HPDE6-E6E7 (cell line): Measurements from ENCODE around the gene MSH3.

Experiments used
- DNase-seq: peaks from one replicate; pipeline ENCODE4 v3.0.0; 2011; ENCODE audit warnings: missing footprints; ENCODE audit errors: extremely low spot score

Gene MSH3

DNA sequence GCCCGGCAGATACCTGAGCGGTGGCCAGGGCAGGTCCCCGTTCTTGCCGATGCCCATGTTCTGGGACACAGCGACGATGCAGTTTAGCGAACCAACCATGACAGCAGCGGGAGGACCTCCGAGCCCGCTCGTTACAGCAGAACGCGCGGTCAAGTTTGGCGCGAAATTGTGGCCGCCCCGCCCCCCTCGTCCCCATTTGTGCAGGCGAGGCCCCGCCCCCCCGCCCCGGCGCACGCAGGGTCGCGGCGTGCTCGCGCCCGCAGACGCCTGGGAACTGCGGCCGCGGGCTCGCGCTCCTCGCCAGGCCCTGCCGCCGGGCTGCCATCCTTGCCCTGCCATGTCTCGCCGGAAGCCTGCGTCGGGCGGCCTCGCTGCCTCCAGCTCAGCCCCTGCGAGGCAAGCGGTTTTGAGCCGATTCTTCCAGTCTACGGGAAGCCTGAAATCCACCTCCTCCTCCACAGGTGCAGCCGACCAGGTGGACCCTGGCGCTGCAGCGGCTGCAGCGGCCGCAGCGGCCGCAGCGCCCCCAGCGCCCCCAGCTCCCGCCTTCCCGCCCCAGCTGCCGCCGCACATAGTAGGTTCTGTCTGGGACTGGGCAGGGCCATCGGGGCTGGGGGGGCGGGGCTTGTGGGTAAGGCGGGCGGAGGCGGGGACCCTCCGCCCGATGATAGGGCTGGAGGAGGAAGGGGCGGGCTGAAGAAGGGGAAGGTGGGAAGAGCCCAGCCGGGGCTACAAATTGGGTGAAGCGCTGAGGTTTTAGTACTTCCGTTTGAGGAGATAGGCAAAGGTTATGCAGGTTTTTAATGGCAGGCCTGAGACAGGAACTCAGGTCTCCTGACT lies at the start of gene MSH3, which contains the start of gene DHFR:
Gene MSH3 (plus strand): TSS at position 262 of the 840 bp plus-strand sequence. CDS start 76 bp downstream, at position 338.
Gene DHFR (minus strand): TSS at position 593 of the 840 bp plus-strand sequence. CDS start 494 bp downstream, at position 99.
- peak; percentile 85 for DNase-seq

DNA sequence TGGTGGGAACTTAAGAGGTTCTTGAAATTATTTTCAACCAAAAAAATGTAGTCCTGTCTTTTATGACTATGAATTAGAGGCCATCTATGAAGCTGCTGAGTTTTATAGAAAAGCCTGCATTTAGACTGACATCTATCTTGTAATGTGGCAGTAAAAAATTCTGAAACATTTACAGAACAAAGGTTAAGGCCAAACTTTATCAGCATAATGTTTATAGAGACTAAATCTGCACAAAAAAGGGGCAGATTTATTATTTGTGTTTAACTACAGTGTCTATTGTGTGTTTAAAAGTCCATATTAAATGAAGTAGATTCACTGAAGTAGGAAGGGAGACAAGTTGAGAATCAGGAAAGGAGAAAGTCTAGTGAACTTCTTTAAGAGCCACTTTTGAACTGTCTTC lies 47.1 kb upstream of the MSH3 start:
- DNase-seq, result no peak

DNA sequence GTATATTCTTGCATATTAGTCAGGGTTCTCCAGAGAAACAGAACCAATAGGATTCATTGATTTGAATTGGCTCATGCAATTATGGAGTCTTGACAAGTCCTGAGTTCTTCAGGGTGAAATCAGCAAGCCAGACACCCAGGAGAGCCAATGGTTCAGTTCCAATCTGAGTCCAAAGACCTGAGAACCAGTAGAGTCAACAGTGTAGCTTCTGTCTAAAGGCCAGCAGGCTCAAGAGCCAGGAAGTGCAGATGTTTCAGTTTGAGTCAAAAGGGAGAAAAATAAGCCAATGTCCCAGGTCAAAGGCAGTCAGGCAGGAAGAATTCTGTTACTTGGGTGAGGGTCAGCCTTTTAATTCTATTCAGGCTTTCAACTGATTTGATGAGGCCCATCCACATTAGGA lies 46.6 kb upstream of the MSH3 start:
- no peak for DNase-seq

DNA sequence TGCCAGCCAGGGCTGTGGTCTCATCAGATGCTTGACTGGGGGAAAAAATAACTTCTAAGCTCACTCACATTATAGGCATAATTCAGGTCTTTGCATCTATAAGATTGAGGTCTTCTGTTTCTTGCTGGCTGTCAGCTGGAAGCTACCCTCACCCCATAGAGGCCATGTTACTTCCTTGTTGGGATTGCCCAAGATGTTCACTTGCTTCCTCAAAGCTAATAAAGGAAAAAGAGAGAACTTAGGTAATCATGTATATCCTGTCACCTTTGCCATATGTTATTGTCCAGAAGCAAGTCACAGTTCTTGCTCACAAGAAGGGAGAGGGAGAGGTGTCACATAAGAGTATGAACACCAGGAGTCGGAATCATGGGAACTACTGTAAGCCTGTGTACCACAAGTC lies 45.7 kb upstream of the MSH3 start:
- no peak for DNase-seq

DNA sequence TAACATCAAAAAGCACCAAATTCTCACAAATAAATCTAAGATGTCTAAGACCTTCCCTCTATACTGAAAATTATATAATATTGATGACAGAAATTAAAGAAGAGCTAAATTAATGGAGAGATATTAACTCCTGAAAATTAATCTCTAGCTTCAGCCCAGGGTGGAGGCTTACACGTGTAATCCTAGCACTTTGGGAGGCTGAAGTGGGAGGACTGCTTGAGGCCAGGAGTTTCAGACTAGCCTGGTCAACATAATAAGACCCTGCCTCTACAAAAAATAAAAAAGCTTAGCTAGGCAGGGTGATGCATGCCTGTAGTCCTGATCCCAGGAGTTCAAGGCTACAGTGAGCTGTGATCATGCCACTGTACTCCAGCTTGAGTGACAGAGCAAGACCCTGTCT lies 44.8 kb upstream of the MSH3 start:
- DNase-seq, result no peak

DNA sequence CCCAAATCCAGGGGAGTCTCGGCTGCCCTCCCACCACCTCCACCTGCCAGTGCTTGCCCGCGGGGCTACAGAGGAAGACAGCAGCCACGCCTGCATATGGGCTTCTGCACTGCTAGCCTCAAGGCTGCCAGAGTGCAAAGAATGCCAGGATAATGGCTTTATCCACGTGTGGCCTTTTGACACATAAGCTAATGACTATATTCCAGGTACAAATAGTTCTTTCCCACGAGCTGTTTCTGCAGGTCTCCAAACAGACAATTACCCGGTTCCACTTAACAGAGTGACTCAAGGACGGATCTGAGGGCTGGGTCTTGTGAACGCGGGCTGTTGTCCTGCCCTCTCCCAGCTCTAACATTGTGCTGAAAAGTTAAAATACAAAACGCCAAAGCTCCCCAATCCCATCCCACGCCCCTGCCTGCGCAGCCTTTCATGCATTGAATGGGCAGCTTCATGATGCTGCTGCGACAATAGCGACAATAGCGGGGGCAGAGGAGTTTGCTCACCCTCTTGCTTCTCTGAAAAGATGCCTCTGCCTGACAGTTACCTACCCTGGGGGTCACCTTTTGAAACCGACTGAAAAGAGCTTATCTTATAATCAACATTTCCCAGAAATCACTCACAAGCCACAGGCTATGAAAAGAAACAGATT lies 39.1 kb upstream of the MSH3 start:
- DNase-seq, result no peak

DNA sequence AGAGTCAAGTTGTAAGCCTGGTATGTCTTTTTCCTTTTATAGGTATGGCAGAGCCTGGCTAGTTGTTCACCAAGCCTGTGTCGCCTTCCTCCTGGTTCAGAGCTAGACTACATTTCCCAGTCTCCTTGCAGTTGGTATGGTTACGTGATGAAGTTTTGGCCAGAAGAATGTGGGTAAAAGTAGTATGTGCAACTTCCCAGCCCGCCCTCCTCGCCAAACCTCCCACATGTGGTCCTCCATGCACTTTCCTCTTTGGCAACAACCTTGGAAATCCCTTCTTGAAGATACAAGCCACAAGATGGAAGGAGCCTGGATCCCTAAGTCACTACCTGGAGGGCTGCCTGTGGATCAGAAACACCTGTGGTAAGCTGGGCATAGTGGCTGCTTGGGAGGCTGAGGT lies 36.0 kb upstream of the MSH3 start:
- no peak for DNase-seq

DNA sequence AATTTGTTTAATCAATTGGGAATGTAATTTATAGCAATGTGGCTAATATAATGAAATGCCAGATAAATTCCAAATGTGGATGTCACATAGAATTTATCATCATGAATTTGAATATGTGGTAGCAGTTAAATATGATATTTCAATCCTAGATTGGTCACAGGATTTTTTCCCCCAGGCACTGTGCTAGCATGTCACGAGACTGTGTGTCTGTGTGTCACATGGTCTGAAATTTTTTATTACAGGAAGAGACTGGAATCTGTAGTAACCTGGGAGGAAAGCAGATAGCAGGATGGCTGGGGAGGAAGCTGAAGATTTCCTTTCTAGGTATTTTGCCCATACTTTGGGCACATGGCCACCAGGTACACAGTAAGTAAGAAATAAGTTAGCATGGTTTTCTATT lies 35.4 kb upstream of the MSH3 start:
- DNase-seq, result no peak

DNA sequence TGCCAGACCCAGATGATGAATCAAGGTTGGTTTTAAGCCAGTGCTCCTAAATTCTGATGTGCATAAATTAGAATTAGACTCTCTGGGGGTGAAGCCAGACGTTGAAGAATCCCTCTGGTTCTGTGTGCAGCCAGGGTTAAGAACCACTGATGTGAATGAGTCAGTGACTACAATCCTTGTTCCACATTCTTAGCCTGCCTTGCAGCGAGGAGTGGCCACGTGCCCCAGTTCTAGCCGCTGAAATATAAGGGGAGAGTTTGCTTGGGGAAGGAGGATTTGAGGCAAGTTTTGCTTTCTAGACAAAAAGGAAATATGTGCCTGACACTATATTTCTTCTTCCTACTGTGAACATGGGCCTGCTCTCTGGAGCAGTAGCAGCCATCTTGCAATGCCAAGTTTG lies 34.2 kb upstream of the MSH3 start:
- no peak for DNase-seq

DNA sequence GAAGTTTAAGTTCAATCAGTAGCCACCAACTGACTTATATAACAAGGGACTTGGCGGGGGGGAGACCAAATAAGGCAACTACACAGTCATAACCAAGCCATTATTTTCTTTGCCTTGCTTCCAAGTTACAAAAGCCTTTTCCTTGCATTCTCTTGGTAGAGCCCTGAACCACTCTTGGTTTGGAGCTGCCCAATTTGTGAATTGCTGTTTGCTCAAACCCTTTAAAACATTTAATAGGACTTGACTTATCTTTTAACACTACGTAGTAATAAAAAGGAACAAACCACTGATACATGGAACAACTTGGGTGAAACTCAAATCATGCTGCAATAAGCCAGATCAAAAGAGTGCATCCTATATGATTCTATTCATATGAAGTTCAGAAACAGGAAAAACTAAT lies 31.7 kb upstream of the MSH3 start:
- no peak for DNase-seq

DNA sequence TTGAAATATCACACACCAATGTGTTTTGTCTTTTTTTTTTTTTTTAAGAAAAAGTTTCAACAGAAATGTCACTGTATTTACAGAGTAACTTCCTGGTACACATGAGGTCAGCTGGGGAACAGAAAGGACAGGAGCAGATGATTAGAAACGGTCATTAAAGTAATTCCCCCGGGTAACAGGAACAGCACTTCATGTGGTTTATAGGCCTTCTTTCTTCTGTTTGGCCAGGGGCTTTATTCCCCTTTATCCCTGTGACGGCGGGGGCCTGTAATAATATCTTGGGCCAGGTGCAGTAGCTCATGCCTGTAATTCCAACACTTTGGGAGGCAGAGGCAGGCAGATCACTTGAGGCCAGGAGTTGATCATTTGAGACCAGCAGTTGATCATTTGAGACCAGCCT lies 30.5 kb upstream of the MSH3 start:
- DNase-seq, result no peak

DNA sequence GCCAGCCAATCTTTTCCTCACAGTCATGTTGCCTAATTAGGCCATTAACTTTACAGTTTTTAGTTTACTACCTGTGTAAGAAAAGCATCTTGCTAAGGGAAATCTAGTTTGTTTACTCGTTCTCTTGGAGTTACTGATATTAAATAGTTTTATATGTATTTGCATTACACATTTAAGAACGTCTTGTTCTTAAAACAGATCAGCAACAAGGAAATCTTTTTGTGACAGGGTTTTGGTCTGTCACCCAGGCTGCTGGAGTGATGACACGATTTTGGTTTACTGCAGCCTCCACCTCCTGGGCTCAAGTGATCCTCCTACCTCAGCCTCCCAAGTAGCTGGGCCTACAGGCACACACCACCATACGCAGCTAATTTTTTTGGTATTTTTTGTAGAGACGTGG lies 29.2 kb upstream of the MSH3 start:
- no peak for DNase-seq

DNA sequence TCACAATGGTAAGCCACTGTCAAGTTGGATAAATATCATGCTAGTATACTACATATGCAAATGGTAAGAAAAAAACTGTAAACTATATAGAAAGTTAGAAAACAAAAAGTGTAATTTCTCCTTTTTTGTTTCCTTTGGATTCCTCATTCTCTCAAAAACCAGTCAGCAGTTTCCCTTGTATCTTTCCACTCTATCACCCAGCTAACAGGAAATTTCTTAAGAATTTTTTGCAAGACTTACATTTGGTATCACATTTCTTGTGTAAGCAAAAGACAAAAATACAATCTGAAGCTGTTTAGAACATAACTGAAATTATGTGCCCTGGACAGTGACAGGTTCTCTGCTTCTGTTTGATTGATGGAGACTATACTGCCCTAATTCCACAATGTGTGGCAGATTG lies 25.2 kb upstream of the MSH3 start:
- DNase-seq, result no peak

DNA sequence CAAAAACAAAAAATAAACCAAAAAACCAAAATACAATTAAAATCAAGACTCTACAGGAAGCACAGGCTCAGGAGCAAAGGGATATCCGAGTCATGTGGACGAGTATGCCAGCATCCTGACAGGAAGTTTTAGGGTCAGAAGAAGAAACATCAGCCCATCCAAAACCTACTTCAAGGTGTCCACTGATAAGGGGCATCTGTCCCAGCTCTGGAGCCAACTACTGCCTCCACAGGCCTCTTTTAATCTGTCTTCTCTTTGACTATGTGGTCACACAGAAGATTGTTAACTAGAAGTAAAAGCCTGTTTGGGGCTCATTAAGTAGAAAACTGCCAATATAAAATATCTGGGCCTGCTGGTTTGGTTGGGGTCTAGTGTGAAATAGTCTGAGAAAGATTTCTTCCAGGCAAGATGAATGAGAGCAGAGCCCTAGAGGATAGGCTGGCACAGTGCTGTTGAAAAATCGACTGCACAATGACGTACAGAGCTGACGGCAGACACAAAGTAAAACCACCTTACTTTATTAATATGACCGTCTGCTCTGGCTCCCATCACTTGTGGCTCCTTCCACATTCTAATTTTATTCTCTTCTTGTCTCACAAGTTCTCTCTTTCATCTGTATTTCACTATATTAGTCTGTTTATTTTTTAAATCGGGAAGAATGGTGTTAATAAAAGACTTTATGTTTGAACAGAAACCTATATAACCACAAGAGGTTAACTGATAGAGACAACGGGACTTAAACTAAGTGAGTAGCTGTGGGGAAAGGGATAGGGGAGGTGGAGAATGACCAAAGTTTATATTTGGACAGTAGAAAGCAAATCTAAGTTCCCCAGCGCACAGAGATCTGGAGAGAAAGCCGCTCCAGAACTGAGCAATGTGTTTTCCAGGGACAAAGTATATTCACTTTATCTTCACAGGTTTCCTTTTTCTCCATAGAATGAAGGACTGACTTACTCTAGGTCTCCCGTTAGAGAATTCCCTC lies 22.9 kb upstream of the MSH3 start:
- no peak for DNase-seq

DNA sequence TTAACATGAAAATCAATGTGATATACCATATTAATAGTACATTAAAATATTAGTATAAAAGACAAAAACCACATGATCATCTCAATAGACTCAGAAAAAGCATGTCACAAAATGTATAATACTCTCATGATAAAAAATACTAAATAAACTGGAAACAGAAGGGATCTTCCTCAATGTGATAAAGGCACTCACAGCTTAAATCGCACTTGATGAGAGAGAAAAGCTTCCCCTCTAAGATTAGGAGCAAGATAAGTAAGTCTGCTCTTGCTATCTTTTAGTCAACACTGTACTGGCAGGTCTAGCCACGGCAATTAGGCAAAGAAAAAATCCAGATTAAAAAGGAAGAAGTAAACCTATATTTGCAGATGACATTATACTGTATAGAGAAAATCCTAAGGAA lies 21.8 kb upstream of the MSH3 start:
- no peak for DNase-seq

DNA sequence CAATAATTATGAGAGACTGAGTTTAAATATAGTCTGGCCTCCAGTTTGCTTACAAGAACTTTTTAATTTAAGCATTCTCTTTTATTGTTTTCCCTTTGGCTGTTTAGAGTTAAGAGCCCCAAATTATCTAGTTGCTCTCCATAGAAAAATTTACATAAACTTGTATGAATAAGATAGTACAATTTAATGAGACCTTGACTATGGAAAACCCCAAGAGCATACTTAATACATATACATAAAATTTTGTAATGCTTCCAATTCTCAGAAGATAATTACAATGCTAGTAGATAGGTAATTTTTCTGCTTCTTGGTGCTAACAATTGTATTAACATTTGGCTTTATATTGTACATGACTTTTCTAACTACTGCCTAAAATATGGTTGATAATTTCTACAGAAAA lies 20.3 kb upstream of the MSH3 start:
- no peak for DNase-seq

DNA sequence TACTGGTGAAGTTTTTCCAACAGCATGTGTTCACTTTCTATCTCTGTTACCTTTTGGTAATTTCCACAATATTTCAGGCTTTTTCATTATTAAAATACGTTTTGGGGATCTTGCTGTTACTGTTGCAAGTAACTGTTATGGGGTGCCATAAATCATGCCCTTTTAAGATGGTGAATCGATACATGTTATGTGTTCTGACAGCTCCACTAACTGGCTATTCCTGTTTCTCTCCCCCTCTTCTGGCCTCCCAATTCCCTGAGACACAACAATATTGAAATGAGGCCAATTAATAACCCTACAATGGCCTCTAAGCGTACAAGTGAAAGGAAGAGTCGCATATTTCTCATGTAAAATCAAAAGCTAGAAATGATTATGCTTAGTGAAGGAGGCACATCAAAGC lies 13.1 kb upstream of the MSH3 start:
- no peak for DNase-seq

DNA sequence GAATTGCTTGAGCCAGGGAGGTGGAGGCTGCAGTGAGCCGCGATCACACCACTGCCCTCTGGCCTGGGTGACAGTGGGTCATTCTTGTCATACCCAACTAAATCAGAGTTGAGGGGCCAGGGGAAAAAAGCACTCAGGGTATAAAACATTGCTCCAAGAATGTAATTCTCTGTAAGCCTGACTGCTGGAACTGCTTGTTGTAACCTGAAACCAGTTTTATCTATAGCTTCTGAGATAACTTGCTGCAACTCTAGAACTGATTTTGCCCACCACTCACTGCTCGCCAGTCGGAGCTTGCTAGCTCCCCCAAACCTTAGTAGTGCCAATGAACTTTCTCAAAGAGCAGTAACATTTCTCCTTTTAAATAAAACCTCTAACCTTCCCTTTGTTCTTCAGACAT lies 9.6 kb upstream of the MSH3 start:
- DNase-seq, result no peak

DNA sequence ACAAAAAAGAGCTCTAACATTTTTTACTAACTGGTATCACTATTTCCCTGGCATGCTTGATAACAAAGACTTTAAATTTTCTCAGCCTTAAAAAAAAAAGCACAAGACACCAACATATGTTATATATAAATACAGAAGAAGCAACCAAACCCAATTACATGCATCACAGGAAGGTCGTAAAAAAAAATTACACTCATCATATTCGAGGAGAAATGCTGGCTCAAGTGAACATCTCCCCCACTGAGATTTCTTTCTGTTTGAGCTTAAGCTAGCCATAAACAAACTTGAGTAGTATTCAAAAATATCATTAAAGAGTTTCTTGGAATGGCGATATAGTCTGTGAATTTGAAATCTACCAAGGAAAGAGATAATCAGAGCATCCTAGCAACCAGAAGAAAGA lies 7.5 kb upstream of the MSH3 start:
- no peak for DNase-seq

DNA sequence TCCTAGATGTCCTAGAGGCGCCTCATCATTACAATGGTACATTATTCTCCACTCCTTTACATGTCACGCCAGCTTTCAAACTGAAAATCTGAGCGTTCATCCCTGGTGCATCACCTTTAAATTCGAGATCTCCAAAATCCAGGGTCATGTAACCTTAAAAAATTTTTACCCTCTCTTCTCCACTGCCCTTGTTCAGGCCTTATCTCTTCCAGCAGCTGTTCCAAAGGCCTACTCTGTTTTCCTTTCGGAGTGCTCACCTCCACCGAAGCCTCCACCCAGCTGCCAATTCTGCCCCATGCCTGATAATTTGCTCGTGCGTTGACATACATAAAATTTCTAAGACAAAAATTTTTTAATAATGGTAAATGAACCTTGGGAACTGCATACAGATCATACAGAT lies 950 bp upstream of the MSH3 start:
- DNase-seq, result no peak

DNA sequence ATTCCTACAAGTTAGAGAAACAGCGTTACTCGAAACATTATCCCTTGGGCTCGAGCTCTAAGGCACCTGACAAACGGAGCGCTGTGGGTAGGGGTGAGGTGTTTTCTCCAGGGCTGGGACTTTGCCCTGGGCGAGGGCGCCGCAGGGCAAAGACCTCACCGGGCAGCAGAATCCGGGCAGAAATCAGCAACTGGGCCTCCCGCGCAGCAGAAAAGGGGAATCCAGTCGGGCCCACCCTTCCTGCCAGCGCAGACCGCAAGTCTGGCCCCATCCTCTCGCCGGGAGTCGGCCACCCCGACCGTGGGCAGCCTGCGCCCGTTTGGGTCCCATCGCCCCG lies 430 bp upstream of the MSH3 start:
- DNase-seq, result no peak

DNA sequence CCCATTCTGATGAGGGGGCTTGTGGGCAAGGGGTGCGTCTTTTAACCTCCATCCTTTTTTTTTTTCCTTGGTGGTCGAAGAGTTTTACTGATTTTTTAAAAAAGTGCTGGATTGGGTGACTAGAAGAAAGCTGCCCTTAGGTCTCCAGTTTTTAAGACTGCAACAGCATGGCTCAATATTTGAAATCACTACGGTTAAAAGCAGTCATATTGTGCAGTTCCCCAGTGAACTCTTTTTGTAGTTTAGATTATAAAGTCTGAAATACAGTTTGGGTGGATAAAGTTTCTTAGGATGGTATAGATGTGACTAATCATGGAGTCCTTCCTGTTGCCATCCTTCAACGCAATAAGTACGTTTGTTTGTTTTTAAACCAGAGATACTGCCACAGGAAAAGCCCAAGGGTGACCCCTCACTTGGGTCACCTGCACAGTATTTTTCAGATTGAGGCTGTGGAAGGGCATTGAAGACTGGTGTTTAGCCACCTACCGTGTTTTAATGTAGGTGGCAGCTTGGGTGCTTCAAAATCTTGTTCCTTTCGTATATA lies 851 bp downstream of the MSH3 start:
- peak; percentile 4 for DNase-seq
